ENCODE measurements around the gene MAP6D1.

The MAP6D1 gene

GRCh38 chr3:183854318-183855035, 29.1 kb upstream of the MAP6D1 start:
- no peak overlapping the region for H3K4me3 ChIP-seq (ENCODE audit: low read length)
- no peak for TF ChIP-seq CTCF (conservative IDR thresholded peaks at IDR 0.05; ENCODE audit: low read depth, low read length)
- no peak for DNase-seq (ENCODE audit: low read depth)

- no peak for TF ChIP-seq CTCF (conservative IDR thresholded peaks at IDR 0.05; ENCODE audit: low read depth, low read length)
- DNase-seq (ENCODE audit: low read depth) = no peak
- no peak overlapping the region for H3K4me3 ChIP-seq (ENCODE audit: low read length)
Measured at GRCh38 chr3:183845608-183846288, 20.4 kb upstream of the MAP6D1 start.

GRCh38 chr3:183845090-183845489, 19.7 kb upstream of the MAP6D1 start:
- no peak overlapping the region for H3K4me3 ChIP-seq (ENCODE audit: low read length)
- TF ChIP-seq CTCF (conservative IDR thresholded peaks at IDR 0.05; ENCODE audit: low read depth, low read length) = no peak
- DNase-seq (ENCODE audit: low read depth) = no peak

- DNase-seq (ENCODE audit: low read depth) = peak; percentile 48
- no peak for TF ChIP-seq CTCF (conservative IDR thresholded peaks at IDR 0.05; ENCODE audit: low read depth, low read length)
- H3K4me3 ChIP-seq (ENCODE audit: low read length) = no peak overlapping the region
Measured at GRCh38 chr3:183844606-183845005, 19.2 kb upstream of the MAP6D1 start.

GRCh38 chr3:183839751-183840150, 14.4 kb upstream of the MAP6D1 start:
- H3K4me3 ChIP-seq (ENCODE audit: low read length) = no peak overlapping the region
- no peak for TF ChIP-seq CTCF (conservative IDR thresholded peaks at IDR 0.05; ENCODE audit: low read depth, low read length)

GRCh38 chr3:183837894-183838293, 12.5 kb upstream of the MAP6D1 start:
- no peak overlapping the region for H3K4me3 ChIP-seq (ENCODE audit: low read length)
- no peak for TF ChIP-seq CTCF (conservative IDR thresholded peaks at IDR 0.05; ENCODE audit: low read depth, low read length)
- DNase-seq (ENCODE audit: low read depth) = no peak

More at GRCh38 chr3:183839751-183840150, 14.4 kb upstream of the MAP6D1 start:
- no peak for DNase-seq (ENCODE audit: low read depth)

- no peak for DNase-seq (ENCODE audit: low read depth)
- no peak for TF ChIP-seq CTCF (conservative IDR thresholded peaks at IDR 0.05; ENCODE audit: low read depth, low read length)
- H3K4me3 ChIP-seq (ENCODE audit: low read length) = no peak overlapping the region
Measured at GRCh38 chr3:183837390-183837789, 12.0 kb upstream of the MAP6D1 start.

Data from retinal pigment epithelial cell (primary cell).